HG03108 (cell line): ENCODE measurements around the gene SPDYE3.
A peak's percentile ranks its signal among the peaks of the same experiment; 100 is the strongest.
"Not testable (repeated sequence)": the region's sequence is repeated elsewhere in the genome, so short reads cannot be mapped to it uniquely, and the experiment has no call there.

Experiments
- ATAC-seq: cut with Tn5 transposase; IDR thresholded peaks from one replicate; pipeline ENCODE4 v1.9.1; 2021; ENCODE audit warnings: moderate library complexity; ENCODE audit not compliant: unreplicated experiment

Gene SPDYE3

DNA sequence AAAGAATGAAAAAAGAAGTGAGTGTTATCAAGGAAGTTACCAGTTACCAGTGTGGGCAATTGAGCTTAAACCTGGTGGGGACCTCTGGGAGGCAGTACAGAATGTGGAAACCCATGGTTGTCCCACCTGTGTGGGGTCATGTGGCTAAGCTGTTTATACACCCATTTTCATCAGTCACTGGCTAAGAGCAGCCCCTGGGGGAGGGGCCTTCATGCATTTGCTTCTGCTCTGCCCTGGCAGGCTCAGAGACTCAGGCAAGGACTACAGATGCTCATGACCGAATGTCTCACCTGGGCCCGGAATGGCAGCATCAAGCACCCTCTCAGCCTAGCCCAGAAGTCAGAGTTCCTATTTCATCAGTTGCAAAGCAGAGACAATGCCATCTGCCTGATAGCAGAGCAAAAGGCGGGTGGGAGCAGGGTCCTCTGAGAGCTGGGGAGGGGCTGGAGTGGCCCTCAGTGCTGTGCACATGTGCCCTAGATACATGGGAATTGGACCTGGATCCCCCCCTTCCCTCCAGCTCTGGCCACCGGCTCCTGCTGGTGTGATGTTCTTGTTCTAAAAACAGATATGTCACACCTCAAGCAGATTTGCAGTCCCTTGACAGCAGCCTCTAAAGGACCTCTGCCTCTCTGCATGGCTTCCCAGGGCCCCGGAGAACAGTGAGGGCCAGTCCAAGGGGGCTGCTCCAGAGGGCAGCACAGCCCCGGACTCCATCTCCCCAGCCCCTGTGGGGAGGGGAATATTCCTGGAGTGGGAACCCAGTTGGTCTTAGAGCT is 20.1 kb upstream of the SPDYE3 start:
- ATAC-seq: not testable (repeated sequence)

DNA sequence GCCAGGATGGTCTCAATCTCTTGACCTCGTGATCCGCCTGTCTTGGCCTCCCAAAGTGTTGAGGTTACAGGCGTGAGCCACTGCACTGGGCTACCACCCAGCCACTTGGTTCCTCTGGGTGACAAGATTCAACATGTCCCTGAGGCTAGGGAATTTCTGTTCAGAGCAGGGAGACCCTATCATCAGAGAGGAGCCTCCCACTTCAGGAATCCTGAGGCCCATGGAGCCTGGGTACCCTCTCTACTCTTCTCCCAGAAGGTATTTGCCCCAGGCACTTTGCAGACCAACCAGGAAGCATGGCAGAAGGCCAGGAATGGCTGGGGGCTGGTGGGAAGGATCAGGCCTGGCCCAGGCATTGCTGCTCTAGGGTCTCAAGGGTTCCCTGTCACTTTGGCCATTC is 19.2 kb upstream of the SPDYE3 start:
- ATAC-seq: not testable (repeated sequence)

DNA sequence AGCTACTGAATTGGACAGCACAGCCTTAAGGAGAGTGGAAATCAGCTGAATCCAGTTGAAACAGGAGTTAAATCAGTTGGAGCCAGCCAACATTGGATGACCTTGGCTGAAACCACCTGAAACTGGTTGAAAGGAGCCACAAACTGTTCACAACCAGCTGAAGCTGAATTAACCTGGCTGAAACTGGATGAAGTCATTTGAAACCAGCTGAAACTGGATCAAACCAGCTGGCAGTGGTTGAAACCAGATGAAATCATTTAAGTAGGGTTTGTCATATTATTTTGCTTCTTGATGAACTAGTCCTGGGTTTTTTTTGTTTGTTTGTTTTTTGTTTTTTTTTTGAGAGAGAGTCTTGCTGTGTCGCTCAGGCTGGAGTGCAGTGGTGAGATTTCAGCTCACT is 15.3 kb upstream of the SPDYE3 start:
- not testable (repeated sequence) for ATAC-seq

DNA sequence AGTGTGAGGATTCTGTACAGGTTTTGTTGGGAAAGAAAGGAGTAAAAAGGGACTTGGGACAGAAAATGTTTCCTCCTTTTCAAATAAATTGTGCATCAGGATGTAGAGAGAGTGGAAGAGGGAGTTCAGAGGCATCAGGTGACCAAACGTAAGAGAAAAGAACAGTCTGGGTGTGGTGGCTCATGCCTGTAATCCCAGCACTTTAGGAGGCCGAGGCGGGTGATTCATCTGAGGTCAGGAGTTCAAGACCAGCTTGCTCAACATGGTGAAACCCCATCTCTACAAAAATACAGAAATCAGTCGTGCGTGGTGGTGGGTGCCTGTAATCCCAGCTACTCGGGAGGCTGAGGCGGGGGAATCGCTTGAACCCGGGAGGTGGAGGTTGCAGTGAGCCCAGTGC is 12.2 kb upstream of the SPDYE3 start:
- ATAC-seq: not testable (repeated sequence)

DNA sequence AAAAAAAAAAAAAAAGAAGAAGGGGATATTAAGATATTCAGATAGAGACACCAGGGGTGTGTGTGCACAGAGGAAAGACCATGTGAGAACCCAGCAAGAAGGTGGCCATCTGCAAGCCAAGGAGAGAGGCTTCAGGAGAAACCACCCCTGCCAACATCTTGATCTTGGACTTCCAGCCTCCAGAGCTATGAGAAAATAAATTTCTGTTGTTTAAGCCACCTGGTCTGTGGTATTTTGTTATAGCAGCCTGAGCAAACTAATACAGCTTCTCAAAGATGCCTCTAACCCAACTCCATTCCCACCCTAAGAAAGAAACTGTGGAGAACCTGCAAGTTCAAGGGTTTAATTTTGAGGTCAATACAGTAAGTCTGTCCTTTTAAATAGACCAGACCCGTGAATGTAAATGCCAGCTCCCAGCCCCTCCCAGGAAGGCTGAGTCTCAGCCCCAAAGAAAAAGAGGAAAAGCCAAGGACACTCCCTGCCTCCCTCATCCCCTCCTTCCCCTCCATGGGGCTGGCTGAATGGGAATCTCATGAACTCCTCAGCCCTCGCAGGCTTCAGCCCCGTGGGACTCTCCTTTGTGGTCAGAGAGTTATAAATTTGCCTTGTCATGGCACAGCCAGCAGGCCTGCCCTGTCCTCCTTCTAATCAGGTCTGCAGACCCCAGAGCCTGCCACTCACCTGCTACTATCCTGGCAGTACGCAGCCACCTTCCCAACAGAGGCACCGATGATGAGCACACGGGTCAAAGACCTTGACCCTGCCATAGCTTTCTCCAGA is 9.5 kb upstream of the SPDYE3 start:
- ATAC-seq: not testable (repeated sequence)

DNA sequence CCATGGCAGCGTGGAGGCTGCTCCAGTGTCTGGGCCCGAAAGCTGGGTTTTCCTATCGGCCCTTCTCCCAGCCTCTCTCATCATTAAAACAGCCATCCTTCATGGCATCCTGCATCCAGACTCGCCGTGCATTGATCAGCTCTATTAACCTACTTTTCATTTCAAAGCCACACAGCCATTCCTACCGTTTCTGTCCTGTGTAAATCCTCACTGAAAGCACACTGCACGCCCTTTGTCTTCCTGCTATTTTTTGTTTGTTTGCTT is 8.9 kb upstream of the SPDYE3 start:
- not testable (repeated sequence) for ATAC-seq

DNA sequence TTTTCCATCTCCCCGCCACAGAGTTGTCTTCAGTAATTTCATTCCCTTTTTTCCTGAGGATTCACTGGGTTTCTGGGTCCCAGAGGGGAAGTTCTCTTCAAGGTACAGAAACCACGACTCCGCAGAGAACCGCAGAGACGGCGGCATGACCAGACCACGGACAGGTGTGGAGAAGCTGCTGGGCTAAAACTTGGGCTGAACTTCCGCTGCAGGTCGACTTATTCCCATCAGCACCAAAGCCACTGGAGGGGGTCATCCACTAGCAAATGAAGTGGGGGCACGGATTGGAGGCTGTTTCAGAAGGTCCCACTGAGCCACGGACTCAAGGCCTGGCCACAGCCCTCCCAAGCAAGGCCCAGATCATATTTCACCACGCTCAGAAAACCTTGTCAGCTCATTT is 3.0 kb upstream of the SPDYE3 start:
- ATAC-seq: not testable (repeated sequence)

DNA sequence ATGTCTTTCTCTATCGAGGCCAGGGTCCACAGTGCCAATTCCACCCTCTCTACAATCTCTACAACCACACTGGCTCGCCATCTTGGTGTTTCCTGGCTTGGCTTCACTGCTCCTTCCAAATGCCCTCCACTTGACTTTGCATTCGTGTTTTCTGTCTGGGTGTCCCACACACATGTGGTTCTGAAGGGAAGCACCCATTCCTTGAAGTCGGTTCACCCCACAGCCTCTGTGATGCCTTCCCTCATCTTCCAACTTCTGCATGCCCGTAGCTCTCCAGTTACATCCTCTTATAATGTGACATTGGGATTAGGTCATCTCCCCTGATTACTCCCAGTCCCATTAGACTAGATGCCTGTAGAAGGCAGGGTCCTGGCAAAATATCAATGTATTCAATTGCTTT is 10.8 kb downstream of the SPDYE3 start:
- ATAC-seq: not testable (repeated sequence)

DNA sequence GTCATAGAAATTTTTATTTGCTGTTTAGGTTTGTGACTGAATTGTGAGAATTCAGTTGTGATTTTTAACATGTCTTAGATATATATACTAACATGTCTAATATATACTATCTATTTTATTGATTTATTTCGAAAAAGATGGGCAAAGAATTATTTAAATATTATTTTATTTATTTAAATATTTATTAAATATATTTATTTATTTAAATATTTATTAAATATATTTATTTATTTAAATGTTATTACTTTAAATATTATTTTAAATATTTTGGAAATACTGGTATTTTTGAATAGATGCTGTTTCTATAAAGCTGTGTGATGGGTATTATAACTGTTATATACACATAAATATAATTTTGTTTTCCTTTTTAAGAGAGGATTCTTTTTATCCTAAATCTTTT is 14.1 kb downstream of the SPDYE3 start:
- ATAC-seq: not testable (repeated sequence)

DNA sequence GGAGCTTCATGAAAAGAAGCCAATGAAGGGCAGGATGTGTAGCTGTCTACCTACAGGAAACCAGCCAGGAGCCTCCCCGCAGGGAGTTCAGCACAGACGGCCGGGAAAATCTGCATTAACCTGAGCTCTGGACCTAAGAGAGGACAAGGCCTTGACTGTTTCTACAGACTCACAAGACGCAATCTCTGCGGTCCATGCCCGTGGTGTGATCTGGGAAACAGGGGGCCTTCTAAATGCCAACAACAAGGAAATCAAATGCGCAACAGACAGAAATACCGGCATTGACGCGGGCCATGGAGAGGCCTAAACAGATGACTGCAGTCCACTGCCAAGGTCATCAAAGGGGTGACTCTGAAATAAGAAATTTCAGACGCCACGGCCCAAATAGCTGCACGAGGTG is 16.7 kb downstream of the SPDYE3 start:
- not testable (repeated sequence) for ATAC-seq

DNA sequence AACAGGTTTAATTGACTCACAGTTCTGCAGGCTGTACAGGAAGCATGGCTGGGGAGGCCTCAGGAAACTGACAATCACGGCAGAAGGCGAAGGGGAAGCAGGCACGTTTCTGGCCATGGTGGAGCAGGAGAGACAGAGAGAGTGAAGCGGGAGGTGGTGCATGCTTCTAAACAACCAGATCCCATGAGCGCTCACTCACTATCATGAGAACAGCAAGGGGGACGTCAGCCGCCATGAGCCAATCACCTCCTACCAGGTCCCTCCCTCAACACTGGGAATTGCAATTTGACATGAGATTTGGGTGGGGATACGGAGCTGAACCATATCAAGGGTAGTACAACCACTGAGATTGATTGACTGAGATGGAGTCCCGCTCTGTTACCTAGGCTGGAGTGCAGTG is 18.2 kb downstream of the SPDYE3 start:
- ATAC-seq: not testable (repeated sequence)

DNA sequence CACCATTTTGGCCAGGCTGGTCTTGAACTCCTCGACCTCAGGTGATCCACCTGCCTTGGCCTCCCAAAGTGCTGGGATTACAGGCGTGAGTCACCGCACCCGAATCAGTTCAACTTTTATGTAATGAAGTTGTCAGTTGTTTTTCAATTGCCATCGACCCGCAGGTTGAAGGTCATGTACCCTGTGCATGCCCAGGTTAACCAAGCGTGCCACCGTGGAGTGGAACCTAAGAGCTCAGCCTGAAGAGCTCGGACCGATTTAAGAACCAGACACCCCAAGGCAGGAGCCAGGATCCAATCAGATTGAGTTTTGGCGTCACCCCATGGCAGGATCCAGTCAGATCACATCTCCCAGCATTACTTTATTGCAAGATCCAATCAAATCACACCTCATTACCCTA is 19.4 kb downstream of the SPDYE3 start:
- not testable (repeated sequence) for ATAC-seq

DNA sequence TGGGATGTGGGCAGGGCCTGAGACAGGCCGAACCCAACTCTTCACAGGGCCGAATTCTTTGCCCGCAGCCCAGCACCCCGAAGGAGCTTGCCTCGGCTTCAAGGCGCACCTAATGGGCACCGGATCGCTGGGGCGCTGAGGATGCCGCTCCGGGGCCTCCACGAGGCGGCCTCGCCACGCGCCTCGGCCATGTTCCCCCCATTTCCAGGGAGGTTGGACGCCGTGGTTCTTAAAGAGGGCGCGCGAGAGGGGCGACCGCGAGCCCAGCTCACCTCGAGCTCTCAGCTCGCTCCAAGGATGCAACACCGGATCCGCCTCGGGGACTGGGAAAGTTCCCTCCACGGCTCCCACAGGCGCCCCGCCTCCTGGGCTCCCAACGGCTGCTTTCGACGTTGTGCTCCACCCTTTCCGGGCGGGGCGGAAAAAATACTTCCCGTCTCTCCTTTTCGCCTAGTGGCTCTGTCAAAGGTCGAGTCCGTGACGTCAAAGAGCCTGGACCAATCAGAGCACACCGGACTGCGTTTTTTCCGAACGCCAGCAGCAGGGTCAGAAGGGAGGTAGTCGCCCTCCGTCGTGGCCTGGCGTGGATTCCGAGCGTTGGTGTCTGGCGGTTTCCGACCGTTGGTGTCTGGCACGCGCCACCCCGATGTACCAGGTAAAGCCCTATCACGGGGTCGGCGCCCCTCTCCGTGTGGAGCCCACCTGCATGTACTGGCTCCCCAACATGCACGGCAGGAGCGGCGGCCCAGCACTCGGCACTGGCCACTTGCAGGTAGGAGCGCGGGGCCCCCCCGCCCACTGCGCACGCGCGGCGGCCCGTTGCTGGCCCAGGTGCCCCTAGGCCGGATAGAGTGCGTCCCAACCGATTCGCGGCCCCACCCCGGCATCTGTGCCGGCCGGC is 28.3 kb downstream of the SPDYE3 start:
- ATAC-seq: peak; percentile 94

DNA sequence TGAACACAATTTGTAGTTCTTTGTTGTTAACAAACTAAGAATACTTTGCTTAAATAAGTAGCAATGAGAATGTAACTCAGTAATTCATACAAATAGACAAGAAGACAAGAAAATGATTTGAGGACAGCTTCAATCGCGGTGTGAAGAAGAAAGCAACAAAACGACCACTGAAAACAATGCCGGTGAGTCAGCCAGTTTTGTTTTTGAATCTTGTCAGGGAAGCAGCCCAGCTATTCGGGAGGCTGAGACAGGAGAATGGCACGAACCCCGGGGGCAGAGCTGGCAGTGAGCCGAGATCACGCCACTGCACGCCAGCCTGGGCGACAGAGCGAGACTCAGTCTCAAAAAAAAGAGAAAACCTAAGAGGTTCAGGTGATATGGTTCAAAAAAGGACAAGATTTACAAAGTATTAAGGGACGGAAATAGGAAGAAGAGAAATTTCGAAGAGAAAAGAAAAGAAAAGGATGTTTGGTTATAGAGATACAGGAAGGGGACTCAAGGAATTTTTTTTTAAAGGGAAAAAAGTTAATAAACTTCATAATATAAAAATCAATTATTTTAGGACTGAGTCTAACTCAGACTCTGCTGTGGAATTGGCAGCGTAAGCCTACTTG is 30.7 kb downstream of the SPDYE3 start:
- ATAC-seq: not testable (repeated sequence)

DNA sequence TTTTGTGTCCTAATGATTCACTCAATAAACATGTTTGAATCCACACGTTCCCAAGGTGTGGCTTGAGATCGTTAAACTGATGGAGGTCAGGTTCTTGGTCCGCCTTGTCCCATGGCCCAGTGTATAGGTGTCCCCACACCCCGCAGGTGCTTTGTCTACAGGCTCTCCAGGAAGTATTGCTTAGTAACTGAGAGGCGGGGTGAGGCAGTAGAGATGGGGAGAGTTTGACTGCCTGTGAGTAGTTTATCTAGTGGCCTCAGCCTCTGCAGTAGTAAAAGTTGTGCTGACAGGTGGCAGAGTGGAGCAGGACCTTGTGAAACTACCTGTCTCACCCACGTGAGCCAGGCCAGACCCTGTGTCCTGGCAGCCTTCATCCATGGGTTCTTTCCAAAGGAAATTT is 33.8 kb downstream of the SPDYE3 start:
- not testable (repeated sequence) for ATAC-seq

DNA sequence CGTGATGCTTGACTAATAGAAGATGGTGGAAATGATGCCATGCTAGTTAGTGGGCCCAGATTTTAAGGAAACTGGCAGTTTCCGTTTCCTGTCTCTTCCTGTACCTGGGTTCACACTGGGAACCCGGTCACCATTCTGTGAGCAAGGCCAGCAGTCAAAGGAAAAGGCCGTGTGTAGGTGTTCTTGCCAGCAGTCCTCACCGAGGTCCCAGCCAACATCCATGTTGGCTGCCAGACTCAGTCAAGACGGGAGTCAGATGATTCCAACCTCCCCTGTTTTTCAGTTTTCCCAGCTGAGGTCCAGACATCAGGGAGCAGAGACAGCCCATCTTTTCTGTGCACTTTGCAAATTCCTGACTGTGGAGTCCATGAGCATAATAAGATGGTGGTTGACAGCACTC is 35.3 kb downstream of the SPDYE3 start:
- ATAC-seq: no peak

DNA sequence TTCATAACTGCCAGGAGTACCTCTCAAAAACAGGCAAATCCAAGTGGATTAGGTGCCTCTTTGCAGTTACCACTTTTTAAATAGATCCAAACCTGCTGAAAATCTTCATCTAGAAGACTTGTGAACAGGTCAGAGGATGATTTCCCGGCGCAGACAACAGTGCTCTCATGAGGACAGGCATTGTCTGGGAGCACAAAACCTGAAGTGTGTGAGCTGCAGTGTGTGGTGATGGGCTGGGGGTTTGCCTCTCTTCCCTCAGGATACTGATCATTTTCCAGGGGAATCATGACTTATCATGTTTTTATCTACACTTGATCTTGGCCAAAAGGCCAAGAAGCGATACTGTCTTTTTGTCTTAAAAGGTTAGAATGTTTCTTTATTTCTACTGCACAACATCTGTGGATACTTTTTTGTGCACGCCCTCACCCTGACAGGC is 36.6 kb downstream of the SPDYE3 start:
- ATAC-seq: peak; percentile 4

DNA sequence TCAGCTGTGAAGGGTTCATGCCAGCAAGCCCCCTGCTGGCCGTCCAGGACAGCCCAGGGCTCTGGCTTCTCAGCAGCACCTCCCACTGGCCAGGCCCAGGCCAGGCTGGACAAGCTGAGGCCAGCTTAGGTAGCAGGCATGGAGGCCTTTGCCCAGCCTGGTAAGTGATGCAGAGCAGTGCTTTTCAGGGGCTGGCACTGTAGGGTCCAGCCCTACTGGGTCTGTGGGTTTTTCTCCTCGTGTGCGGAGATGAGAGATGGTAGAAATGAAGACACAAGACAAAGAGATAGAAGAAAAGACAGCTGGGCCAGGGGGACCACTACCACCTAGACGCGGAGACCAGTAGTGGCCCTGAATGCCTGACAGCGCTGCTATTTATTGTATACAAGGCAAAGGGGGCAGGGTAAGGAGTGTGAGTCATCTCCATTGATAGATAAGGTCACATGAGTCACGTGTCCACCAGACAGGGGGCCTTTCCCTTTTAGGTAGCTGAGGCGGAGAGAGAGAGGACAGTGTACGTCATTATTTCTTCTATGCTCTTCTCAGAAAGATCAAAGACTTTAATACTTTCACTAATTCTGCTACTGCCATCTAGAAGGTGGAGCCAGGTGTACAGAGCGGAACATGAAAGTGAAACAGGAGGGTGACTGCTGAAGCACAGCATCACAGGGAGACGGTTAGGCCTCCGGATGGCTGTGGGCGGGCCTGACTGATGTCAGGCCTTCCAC is 37.2 kb downstream of the SPDYE3 start:
- ATAC-seq: peak; percentile 60

DNA sequence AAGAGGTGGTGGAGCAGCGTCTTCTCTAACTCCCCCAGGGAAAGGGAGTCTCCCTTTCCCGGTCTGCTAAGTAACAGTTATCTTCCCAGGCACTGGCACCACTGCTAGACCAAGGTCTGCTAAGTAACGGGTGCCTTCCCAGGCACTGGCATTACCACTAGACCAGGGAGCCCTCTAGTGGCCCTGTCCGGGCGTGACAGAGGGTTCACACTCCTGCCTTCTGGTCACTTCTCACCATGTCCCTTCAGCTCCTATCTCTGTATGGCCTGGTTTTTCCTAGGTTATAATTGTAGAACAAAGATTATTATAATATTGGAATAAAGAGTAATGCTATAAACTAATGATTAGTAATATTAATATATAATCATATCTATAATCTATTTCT is 37.8 kb downstream of the SPDYE3 start:
- ATAC-seq: peak; percentile 40

DNA sequence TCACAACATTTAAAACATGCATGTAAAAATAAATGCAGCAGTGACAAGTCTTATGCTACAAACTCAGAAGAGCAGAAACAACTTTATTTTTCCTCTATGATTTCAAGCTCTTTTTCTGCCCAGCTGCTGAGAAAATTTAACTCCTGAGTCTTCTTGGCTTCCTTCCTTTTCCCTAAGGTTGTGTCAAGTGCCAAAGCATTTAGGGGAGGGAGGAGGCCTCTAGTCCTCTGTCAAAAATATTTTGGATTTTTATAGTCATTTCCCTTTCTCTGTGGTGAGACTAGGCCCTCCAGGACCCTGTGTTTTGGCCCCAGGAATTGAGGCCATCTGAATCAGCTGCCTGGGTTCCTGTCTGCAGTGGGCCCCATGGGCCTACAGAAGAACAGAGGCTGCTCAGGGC is 39.4 kb downstream of the SPDYE3 start:
- ATAC-seq: no peak
